ENCODE measurements around the gene THRSP.

THRSP gene

DNA sequence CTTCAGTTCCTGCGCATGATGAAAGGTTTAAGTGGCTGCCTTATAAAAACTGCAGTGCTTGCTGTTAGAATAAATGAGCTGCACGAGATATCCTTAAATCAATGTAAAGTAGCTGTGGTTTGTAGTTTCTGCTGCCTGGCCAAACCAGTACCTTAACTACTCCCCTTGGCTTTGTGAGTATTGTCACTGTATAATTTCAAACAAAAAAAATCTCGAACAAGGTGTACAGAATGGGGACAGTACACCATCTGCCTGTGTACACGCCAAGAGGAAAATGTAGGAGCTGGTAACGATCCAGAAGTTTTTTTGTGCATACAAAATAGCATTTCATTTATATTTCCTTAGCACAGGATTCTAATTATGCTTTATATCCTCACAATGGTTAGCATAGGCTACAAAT, 36.6 kb downstream of the THRSP start:
- no peak for DNase-seq

DNA sequence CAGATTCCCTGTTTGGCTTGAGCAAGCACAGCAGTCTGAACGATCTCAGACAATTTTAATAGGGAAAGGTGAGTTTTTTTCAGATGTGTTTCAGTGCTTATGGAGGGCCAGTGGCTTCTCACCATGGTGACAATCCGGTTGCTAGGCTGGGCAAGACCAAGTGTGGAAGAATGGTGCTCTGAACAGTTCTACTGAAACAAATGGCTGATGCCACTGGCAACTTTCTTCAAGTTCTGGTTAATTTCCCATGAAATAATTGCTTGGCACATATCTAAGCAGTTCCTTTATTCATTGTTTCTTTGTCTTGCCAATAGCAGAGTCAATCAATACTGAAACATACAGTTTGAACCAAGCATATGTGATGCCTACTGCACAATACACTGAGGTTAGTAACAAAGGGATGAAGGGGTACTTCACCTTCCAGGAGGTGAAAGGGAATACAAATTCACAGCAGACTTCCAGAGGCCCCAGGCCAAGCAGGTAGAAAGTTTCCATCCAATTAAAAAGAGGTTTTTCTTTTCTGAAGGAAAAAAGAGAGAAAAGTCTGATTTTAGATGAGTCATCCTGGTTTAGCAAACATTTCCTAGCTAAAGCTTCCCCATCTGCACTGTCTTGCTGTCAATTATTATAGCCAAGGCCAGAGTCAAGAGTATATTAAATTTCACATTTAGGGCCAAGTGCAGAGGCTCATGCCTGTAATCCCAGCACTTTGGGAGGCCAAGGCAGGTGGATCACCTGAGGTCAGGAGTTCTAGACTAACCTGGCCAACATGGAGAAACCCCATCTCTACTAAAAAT, 37.2 kb downstream of the THRSP start:
- DNase-seq: no peak

DNA sequence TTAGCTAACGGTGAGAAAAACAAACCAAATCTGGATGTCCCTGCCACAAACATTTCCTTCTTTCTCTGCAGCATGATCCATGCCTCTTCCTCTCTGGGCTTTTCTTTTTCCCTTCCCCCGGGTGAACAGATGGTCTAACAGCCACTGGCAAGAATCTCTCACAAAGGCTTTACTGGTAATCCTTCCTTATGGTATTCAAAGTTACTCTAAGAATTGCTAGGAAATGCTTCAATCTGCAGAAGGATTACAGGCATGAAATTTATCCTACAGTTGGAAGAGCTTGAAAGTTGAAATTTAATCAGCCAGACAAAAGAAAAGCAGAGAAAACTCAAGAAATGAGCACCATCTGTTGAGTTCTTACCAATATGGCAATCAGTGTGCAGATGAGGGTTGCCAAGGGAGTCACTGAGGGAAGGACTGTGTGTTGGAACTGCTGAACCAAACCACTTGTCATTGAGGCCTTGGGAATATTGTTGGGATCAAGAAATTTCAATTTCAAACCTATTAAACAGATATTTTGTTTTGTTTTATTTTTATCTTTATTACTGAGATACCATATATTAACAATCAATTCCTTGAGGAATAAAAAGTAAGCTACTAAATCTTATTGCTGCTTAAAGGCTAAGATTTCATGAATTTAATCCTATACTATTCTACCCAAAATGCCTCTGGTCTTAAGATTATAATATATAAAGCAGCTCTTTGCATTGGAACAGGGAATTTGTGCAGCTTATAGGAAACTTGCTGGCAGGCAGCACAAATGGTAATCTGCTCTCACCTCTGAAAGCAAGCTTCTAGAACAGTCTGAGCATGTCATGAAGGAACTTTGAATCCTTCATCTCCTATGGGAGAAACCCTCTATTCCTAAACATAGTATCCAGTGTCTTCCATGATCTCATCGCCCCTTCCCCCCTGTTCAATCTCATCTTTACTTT, 45.7 kb downstream of the THRSP start:
- DNase-seq: no peak

DNA sequence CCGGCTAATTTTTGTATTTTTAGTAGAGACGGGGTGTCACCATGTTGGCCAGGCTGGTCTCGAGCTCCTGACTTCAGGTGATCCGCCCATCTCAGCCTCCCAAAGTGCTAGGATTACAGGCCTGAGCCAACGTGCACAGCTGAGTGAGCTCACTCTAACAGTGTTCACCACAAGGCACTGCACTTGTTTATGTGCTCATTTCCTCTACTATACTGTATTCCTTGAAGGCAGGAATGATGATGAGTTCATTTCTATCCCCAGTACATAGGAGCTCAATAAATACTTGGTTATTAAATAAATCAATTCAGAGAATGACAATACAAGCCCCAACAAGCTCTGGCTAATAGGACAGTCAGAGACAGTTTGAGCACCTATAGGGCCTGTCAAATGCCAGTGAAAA, 46.7 kb downstream of the THRSP start:
- no peak for DNase-seq

DNA sequence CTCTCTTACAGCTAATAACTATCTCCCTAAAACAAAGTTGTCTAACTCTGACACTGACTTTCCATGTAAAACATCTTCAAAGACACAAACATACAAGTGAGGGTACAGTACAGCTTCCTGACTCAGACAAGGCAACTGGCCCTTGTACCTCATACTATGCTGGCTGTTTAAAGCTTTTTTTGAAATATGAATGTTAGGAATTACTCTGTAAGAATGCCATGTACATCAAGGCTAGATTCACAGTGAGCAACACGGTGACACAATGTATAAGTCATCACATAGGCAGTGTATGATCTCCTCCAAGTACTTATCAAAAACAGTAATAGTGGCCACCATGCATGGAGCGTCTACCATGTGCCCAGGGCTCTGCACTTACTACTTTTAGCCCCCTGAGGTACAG, 47.2 kb downstream of the THRSP start:
- DNase-seq: no peak

DNA sequence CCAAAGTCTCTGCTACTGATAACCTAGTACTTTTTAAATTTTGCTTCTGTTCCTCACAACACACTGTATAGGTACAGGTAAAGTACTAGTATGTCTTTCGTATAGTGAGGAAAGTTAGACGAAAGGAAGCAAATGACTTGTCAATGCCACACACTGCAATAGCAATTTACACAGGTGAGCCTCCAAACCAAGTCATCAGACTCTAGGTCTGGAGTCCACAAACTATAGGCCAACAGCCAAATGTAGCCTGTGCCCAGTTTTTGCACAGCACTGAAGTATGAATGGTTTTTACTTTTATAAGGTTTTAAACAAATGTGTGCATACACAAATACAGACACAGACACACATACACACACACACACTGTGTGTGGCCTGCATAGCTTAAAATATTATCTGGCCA, 47.6 kb downstream of the THRSP start:
- DNase-seq: no peak

DNA sequence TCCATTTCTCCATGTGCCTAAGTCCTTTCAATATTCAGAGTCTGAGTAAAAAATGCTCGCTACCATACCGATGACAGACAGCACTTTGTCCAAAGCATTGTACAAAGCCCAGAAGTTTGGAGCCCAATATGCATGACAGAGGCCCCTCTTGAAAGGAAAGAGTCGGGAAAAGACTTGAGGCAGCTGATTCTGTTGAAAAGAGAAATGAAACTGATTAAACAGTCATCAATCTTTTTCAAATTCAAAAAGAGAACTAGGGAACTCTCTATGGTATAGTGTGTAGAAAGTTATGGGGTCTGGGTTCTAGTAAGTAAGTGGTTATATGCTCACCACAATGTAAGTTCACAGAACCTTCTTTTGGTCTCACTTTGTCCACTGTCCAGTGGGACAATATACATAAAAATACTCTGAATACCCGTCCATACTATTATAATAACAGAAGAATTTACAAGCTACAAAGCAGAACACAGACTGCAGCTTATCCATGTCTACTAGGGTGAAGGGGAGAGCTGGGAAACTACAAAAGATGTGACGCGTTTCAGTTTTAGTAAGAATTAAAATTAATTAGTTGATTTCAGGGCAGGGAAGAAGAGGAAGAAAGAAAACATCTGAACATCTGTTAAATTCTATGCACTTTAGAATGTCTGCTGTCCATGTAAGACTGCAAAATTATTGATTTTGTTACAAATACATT, 49.1 kb downstream of the THRSP start:
- DNase-seq: no peak
